Epithelial cell of esophagus (primary cell): ENCODE data around the gene XRCC3.

Experiments
- DNase-seq: peaks from one replicate; pipeline ENCODE4 v3.0.0; 2010; ENCODE audit warnings: low read depth
- H3K4me3 ChIP-seq: 2 replicates; pipeline ENCODE4 v1.5.1; 2011; ENCODE audit warnings: mild to moderate bottlenecking, low read length, control low read depth
- TF ChIP-seq, protein P1 (sequence below): IDR thresholded peaks from 2 replicates; pipeline ENCODE4 v1.5.1; 2011; ENCODE audit warnings: low read depth, mild to moderate bottlenecking, low read length, control low read depth, inconsistent platforms; ENCODE audit not compliant: insufficient read depth; ENCODE audit errors: missing control alignments

The XRCC3 gene

GRCh38 chr14:103662591-103662990 lies 52.7 kb downstream of the XRCC3 start:
- H3K4me3 ChIP-seq = no peak overlapping the region
- TF ChIP-seq, protein P1, sequence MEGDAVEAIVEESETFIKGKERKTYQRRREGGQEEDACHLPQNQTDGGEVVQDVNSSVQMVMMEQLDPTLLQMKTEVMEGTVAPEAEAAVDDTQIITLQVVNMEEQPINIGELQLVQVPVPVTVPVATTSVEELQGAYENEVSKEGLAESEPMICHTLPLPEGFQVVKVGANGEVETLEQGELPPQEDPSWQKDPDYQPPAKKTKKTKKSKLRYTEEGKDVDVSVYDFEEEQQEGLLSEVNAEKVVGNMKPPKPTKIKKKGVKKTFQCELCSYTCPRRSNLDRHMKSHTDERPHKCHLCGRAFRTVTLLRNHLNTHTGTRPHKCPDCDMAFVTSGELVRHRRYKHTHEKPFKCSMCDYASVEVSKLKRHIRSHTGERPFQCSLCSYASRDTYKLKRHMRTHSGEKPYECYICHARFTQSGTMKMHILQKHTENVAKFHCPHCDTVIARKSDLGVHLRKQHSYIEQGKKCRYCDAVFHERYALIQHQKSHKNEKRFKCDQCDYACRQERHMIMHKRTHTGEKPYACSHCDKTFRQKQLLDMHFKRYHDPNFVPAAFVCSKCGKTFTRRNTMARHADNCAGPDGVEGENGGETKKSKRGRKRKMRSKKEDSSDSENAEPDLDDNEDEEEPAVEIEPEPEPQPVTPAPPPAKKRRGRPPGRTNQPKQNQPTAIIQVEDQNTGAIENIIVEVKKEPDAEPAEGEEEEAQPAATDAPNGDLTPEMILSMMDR = no peak
- no peak for DNase-seq

- no peak overlapping the region for H3K4me3 ChIP-seq
- TF ChIP-seq, protein P1 = no peak
- DNase-seq = no peak
Observed at GRCh38 chr14:103662029-103662428, 53.2 kb downstream of the XRCC3 start.

DNA sequence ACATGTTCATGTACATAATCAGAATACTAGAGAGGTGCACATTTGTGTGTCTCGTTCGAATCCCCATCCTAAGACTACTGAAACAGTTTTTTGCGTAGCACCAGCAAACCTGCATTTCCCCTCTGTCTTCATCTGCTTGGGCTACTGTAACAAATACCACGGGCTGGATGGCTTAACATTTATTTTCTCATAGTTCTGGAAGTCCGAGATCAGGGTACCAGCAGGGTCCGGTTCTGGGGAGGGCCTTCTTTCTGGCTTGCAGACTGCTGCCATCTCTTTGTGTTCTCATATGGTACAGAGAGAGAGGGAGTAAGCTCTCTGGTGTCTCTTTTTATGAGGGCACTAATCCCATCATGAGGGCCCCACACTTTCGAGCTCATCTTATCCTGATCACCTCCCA lies 55.6 kb downstream of the XRCC3 start:
- no peak overlapping the region for H3K4me3 ChIP-seq
- TF ChIP-seq, protein P1 = no peak
- DNase-seq = no peak

GRCh38 chr14:103657471-103657870 lies 57.8 kb downstream of the XRCC3 start:
- DNase-seq = no peak
- TF ChIP-seq, protein P1 = no peak

DNA sequence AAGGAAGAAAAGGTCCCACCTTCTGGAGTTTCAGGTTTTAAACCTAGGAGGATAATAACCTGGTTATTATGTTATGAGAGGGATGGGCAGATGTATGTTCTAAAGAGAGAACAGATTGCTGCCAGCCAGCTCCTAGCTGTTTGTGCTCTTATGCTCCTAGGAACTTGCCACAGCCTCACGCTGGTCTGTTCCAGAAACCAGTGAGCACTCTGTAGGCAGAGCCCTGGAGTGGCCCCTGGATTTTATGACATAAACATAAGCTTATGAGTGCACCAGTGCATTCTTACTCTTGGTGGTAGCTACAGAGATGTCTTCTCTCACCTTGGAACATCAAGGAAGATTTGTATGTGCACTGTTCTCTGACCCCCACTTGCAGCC lies 58.5 kb downstream of the XRCC3 start:
- no peak overlapping the region for H3K4me3 ChIP-seq
- no peak for DNase-seq
- TF ChIP-seq, protein P1 = no peak

More at GRCh38 chr14:103657471-103657870, 57.8 kb downstream of the XRCC3 start:
- no peak overlapping the region for H3K4me3 ChIP-seq

DNA sequence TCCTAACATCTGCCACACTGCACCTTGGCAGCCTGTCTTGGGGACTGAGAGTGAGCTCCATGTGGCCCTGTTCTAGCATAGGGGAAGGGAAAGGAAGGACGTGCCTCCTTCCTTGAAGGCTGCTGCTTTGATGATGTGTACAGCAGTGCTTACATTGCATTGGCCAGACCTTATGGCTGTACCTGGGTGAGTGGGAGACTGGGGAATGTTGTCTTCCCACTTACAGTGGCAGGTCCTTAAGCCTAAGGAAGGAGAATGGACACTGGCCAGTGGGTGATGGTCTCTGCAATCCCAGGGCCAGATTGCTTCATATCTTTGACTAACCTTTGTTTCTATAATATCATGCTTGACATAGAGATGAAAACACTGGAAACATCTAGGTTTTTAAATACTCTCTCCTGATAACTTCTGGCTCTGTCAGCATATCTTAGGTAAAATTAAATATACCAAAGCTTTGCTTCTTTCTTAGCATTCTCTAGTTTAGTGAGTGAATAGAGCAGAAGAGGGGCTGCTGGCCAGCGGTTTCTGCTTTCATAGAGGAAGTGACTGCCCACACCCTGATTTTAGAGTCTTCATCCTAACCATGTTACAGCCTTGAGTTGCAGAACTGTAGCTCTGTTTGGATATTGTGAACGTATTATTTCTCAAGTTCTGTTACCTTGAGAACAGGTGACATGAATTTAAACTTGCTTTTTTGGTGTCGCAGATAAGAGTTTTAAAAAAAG lies 59.1 kb downstream of the XRCC3 start:
- no peak for DNase-seq
- TF ChIP-seq, protein P1 = no peak
- no peak overlapping the region for H3K4me3 ChIP-seq

GRCh38 chr14:103654619-103655018 lies 60.6 kb downstream of the XRCC3 start:
- no peak overlapping the region for H3K4me3 ChIP-seq
- TF ChIP-seq, protein P1 = no peak
- DNase-seq = no peak
